ENCODE data around the gene ADAMTS16. TPM values are rescaled to one million over a fixed set of nuclear protein-coding genes. Genes with fewer than 3 reads are reported as not detected.

The ADAMTS16 gene
- total and polyA plus RNA-seq, 2 donors from 2014 or later = 5.6 to 7.5 TPM

GRCh38 chr5:5318426-5319190 lies 178.5 kb downstream of the ADAMTS16 start:
- no peak overlapping the region for H3K9ac ChIP-seq (ENCODE audit: low read length in 3 of 3)
- TF ChIP-seq CTCF (IDR thresholded peaks at IDR 0.05; ENCODE audit: borderline replicate concordance, extremely low read depth, insufficient read depth) = no peak
- intact Hi-C loops (cut with DNase I) = no loop called here
- H3K27ac ChIP-seq (ENCODE audit: low read depth in 2 of 2, low read length in 2 of 2) = no peak overlapping the region
- FAIRE-seq = no peak
- peaks cover 0 to 2% (median 0%) of the 10 kb centered on the region in 3 donors for H3K4me1 ChIP-seq (ENCODE audit: control insufficient read depth in 2 of 3, insufficient read depth in 2 of 3, low read depth in 1 of 3, low read length in 3 of 3)
- no peaks in the 10 kb centered on the region for H3K9me3 ChIP-seq (ENCODE audit: control insufficient read depth in 2 of 3, insufficient read depth in 1 of 3, low read length in 3 of 3)
- no peak for DNase-seq
- H3K27me3 ChIP-seq (ENCODE audit: control insufficient read depth, insufficient read depth, low read length) = no peaks in the 10 kb centered on the region
- H3K4me3 ChIP-seq (ENCODE audit: low read length in 3 of 3) = no peak overlapping the region
- H3K36me3 ChIP-seq (ENCODE audit: control insufficient read depth in 2 of 3, insufficient read depth in 3 of 3, low read length in 3 of 3) = peaks cover 0 to 2% (median 0%) of the 10 kb centered on the region in 3 donors

- Histone ChIP-seq H3K36me3 (ENCODE audit: control insufficient read depth in 2 of 3, insufficient read depth in 3 of 3, low read length in 3 of 3) (peaks cover 0 to 2% (median 0%) of the 10 kb centered on the region in 3 donors), H3K4me1 (ENCODE audit: control insufficient read depth in 2 of 3, insufficient read depth in 2 of 3, low read depth in 1 of 3, low read length in 3 of 3) (no peaks in the 10 kb centered on the region), H3K9me3 (ENCODE audit: control insufficient read depth in 2 of 3, insufficient read depth in 1 of 3, low read length in 3 of 3) (no peaks in the 10 kb centered on the region), H3K27ac (ENCODE audit: low read depth in 2 of 2, low read length in 2 of 2) (no peak overlapping the region), H3K9ac (ENCODE audit: low read length in 3 of 3) (no peak overlapping the region), H3K27me3 (ENCODE audit: control insufficient read depth, insufficient read depth, low read length) (no peaks in the 10 kb centered on the region), H3K4me3 (ENCODE audit: low read length in 3 of 3) (no peak overlapping the region)
- FAIRE-seq (no peak), DNase-seq (no peak)
- no peak for TF ChIP-seq CTCF (IDR thresholded peaks at IDR 0.05; ENCODE audit: borderline replicate concordance, extremely low read depth, insufficient read depth)
- intact Hi-C loops (cut with DNase I) = no loop called here
These were observed 180.1 kb downstream of the ADAMTS16 start for GRCh38 chr5:5320062-5320805.

- no peak for TF ChIP-seq CTCF (IDR thresholded peaks at IDR 0.05; ENCODE audit: borderline replicate concordance, extremely low read depth, insufficient read depth)
- Histone ChIP-seq H3K36me3 (ENCODE audit: control insufficient read depth in 2 of 3, insufficient read depth in 3 of 3, low read length in 3 of 3) (peaks cover 0 to 2% (median 0%) of the 10 kb centered on the region in 3 donors), H3K4me3 (ENCODE audit: low read length in 3 of 3) (no peak overlapping the region), H3K9ac (ENCODE audit: low read length in 3 of 3) (no peak overlapping the region), H3K27me3 (ENCODE audit: control insufficient read depth, insufficient read depth, low read length) (no peaks in the 10 kb centered on the region), H3K27ac (ENCODE audit: low read depth in 2 of 2, low read length in 2 of 2) (no peak overlapping the region), H3K9me3 (ENCODE audit: control insufficient read depth in 2 of 3, insufficient read depth in 1 of 3, low read length in 3 of 3) (no peaks in the 10 kb centered on the region), H3K4me1 (ENCODE audit: control insufficient read depth in 2 of 3, insufficient read depth in 2 of 3, low read depth in 1 of 3, low read length in 3 of 3) (no peaks in the 10 kb centered on the region)
- DNase-seq (no peak), FAIRE-seq (no peak)
- intact Hi-C loops (cut with DNase I) = no loop called here
These were observed 181.0 kb downstream of the ADAMTS16 start for GRCh38 chr5:5321137-5321536.
